ENCODE data around the gene RAET1G.
"Not testable (repeated sequence)": the region's sequence is repeated elsewhere in the genome, so short reads cannot be mapped to it uniquely, and the experiment has no call there.

The RAET1G gene

DNA sequence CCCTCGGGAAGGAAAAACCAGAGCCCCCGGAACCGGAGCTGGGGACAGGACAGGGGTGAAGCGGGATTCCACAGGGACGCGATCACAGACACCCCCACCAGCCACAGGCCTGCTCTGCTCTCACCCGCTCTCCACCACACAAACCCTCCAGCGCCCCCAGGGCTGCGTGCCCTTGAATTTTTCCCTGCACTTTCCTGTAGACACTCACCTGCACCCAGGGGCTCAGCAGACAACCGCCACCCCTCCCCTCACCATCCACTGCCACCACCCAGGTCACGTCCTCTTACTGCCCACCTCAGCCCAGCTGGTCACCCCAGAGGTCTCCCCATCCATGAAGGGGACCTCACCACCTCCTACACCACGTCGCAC, 19.5 kb upstream of the RAET1G start:
- Histone ChIP-seq H3K4me1 (ENCODE audit: control insufficient read depth, insufficient read depth, low read length, poor library complexity, severe bottlenecking) (peaks cover 33% of the 10 kb centered on the region), H3K36me3 (ENCODE audit: control insufficient read depth, insufficient read depth, low read length) (no peaks in the 10 kb centered on the region), H3K27ac (ENCODE audit: insufficient read depth, low read length, poor library complexity, severe bottlenecking) (no peak overlapping the region), H3K4me3 (ENCODE audit: insufficient read depth, low read depth, low read length, poor library complexity, severe bottlenecking) (peak overlapping the region; percentile 69), H3K9me3 (ENCODE audit: control insufficient read depth, low read length) (no peaks in the 10 kb centered on the region), H3K27me3 (replicated peaks; ENCODE audit: control insufficient read depth, insufficient read depth, low read length, poor library complexity, severe bottlenecking) (peaks cover 27% of the 10 kb centered on the region)
- DNase-seq: no peak

DNA sequence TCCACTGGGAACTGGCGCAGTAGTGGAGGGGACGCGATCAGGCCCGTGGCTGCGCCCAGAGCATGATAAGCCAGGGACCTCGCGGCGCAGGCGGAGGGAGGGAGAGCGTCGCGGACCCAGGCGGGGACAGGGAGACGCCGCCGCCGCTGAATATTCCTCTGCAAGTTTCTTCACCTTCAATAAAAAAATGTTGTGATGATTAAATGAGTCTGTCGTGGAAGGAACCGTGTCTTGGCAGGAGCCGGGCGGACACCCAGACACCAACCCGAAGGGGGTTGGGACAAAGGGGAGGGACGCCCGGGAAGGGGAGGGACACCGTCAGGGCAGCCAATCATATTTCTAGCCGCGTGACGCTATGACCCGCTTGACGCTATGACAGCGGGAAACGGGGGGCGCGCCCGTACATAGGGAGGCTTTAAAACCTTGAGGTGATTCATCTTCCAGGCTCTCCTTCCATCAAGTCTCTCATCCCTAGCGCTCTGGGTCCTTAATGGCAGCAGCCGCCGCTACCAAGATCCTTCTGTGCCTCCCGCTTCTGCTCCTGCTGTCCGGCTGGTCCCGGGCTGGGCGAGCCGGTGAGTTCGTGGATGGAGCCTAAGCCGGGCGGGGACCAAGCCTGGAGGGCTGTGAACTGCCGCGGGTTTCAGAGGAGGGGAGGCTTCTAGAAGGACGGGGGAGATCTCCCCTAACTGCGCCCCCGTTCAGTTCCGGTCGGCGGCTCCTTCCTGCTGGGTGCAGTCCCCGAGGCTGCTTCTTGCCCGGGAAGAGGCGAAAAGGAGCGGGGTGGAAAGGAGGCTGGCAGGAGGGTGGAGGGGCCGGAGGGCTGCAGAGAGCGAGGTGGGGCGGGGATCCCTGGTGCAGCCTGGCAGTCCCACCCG, 18.9 kb upstream of the RAET1G start, which contains the start of gene ULBP2:
Gene ULBP2 (plus strand): TSS at position 432 of the 878 bp plus-strand sequence. CDS start 59 bp downstream, at position 491.
- no peaks in the 10 kb centered on the region for H3K36me3 ChIP-seq (ENCODE audit: control insufficient read depth, insufficient read depth, low read length)
- H3K27me3 ChIP-seq (replicated peaks; ENCODE audit: control insufficient read depth, insufficient read depth, low read length, poor library complexity, severe bottlenecking): peaks cover 33% of the 10 kb centered on the region
- H3K4me3 ChIP-seq (ENCODE audit: insufficient read depth, low read depth, low read length, poor library complexity, severe bottlenecking): peak within 1 kb of the TSS; percentile 69
- no peaks in the 10 kb centered on the region for H3K9me3 ChIP-seq (ENCODE audit: control insufficient read depth, low read length)
- peaks cover 33% of the 10 kb centered on the region for H3K4me1 ChIP-seq (ENCODE audit: control insufficient read depth, insufficient read depth, low read length, poor library complexity, severe bottlenecking)
- peak within 1 kb of the TSS; percentile 45 for H3K27ac ChIP-seq (ENCODE audit: insufficient read depth, low read length, poor library complexity, severe bottlenecking)
- DNase-seq: peak; percentile 88 to 92 (median 92)

DNA sequence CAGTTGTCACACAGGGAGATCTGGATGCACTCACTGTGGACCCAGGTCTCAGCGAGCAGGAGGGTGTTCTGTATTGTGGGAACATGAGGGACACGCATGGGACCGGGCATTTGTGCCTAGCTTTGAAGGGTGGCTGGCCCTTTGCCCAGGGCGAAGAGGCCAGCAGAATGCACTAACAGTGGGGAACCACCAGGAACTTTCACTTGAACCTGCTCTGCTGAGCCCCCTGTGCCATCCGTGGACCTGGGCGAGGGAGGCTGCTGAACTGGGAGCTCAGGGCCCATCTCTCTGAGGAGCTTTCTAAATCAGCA, 17.7 kb upstream of the RAET1G start:
- Histone ChIP-seq H3K27ac (ENCODE audit: insufficient read depth, low read length, poor library complexity, severe bottlenecking) (no peak overlapping the region), H3K9me3 (ENCODE audit: control insufficient read depth, low read length) (no peaks in the 10 kb centered on the region), H3K4me3 (ENCODE audit: insufficient read depth, low read depth, low read length, poor library complexity, severe bottlenecking) (no peak overlapping the region), H3K4me1 (ENCODE audit: control insufficient read depth, insufficient read depth, low read length, poor library complexity, severe bottlenecking) (peaks cover 33% of the 10 kb centered on the region), H3K27me3 (replicated peaks; ENCODE audit: control insufficient read depth, insufficient read depth, low read length, poor library complexity, severe bottlenecking) (peaks cover 44% of the 10 kb centered on the region), H3K36me3 (ENCODE audit: control insufficient read depth, insufficient read depth, low read length) (no peaks in the 10 kb centered on the region)
- DNase-seq: no peak

DNA sequence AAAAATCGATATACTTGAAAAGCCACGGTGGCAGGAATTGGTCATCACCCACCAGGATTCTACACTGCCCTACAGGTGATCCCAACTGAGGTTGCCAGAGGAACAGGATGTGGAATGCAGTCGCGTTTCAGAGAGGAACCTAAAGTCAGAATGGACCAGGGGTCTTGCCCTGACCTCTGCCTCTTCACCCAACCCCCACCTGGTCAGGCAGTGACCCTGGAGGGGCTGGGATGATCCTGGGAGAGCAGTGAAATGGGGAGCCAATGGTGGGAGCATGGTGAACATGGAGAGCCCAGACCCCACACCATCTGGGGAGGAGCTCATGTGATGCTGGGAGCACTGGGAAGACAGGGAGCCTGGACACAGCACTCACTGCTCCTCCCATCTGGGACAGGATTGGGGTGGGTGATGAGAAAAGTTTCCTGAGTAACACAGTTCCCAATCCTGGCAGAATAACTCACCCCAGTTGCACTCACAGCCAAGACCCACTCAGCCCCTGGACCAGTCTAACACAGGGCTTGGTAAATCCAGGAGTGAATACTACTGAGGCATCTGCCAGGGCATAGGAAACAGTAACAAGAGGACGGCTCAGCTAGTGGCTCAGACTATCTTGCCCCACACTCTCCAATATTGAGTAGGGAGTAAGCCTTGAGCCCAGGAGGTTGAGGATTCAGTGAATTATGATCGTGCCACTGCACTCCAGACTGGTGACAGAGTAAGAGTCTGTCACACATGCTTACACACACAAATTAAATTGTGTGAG, 17.2 kb upstream of the RAET1G start:
- no peaks in the 10 kb centered on the region for H3K9me3 ChIP-seq (ENCODE audit: control insufficient read depth, low read length)
- no peaks in the 10 kb centered on the region for H3K36me3 ChIP-seq (ENCODE audit: control insufficient read depth, insufficient read depth, low read length)
- peaks cover 33% of the 10 kb centered on the region for H3K4me1 ChIP-seq (ENCODE audit: control insufficient read depth, insufficient read depth, low read length, poor library complexity, severe bottlenecking)
- H3K27ac ChIP-seq (ENCODE audit: insufficient read depth, low read length, poor library complexity, severe bottlenecking): no peak overlapping the region
- H3K4me3 ChIP-seq (ENCODE audit: insufficient read depth, low read depth, low read length, poor library complexity, severe bottlenecking): no peak overlapping the region
- DNase-seq: no peak
- peaks cover 50% of the 10 kb centered on the region for H3K27me3 ChIP-seq (replicated peaks; ENCODE audit: control insufficient read depth, insufficient read depth, low read length, poor library complexity, severe bottlenecking)

DNA sequence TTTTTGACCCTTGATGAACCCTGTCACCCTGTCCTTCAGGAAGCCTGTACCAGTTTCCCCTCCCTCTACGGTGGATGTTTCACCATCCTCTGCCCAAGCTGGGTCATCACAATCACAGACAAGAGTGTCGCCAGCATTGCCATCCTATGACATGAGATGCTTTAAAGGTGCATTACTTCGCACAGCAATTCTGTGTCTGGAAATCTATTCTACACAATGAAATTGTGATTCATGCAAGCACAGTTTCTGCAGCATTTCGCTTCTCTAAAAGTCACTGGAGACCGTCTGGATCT, 16.4 kb upstream of the RAET1G start:
- no peaks in the 10 kb centered on the region for H3K36me3 ChIP-seq (ENCODE audit: control insufficient read depth, insufficient read depth, low read length)
- peaks cover 56% of the 10 kb centered on the region for H3K27me3 ChIP-seq (replicated peaks; ENCODE audit: control insufficient read depth, insufficient read depth, low read length, poor library complexity, severe bottlenecking)
- no peak overlapping the region for H3K27ac ChIP-seq (ENCODE audit: insufficient read depth, low read length, poor library complexity, severe bottlenecking)
- H3K4me3 ChIP-seq (ENCODE audit: insufficient read depth, low read depth, low read length, poor library complexity, severe bottlenecking): peak overlapping the region; percentile 51
- peaks cover 33% of the 10 kb centered on the region for H3K4me1 ChIP-seq (ENCODE audit: control insufficient read depth, insufficient read depth, low read length, poor library complexity, severe bottlenecking)
- DNase-seq: no peak
- H3K9me3 ChIP-seq (ENCODE audit: control insufficient read depth, low read length): no peaks in the 10 kb centered on the region

DNA sequence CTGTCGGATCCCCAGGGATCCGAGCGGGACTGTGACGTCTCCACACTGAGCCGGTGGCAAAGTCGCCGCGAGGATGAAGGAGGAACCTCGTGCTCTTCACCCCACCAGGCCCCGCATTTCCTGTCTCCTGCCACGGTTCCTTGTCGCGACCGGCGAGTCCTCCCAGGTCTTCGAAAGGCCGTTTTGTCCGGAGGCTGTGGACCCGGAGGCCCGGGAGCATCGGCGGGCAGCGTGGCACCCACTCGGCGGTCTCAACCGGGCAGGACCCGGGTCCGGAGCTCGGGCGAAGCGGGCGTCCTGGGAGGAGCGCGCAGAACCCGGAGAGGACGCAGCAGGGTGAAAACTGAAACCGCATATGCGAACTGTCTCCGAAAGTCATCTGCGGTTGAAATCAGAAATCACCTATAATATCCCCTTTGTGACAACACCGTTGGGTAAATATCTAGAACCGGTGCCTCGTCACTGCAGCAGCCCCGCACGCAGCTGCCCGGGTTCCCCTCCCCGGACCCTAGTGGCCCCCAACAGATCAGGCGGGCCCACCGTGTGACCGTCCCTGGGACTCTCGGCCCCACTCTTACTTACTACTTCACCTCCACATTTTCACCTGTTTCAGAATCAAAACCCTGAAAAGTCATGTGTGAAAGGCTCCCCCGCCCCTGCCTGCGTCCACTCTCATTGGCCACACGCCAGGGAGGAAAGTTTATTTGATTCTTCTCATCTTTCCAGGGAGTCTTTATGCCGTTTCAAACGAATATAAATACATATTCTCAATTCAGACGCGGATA, 15.8 kb upstream of the RAET1G start:
- Histone ChIP-seq H3K4me1 (ENCODE audit: control insufficient read depth, insufficient read depth, low read length, poor library complexity, severe bottlenecking) (peaks cover 33% of the 10 kb centered on the region), H3K27ac (ENCODE audit: insufficient read depth, low read length, poor library complexity, severe bottlenecking) (peak overlapping the region; percentile 32)

DNA sequence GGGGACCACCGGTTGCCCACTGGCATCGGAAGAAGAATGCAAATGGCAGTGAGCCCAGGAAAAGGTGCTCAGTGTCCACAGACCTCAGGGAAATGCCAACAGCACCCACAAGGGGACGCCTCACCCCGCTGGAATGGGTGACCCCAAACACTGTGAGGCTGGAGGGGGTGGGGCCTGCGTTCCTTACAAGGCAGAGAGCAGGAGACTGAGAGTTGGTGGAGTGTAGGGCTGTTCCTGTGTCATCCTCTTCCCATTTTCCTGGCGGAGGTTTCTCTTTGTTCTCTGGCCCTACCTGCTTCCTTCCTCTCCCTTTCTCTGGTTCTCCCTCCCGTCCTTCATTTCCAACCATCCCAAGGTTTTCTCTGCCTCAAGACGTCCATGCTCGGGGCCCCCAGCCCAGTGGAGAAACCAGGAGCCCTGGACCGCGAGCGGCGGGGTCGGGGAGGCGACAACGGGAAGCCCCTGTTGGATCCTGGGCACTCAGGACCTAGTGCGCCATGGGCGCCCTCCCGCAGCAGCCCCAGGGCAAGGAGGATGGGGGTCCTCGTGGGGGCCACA, 15.2 kb upstream of the RAET1G start:
- peak overlapping the region; percentile 32 for H3K27ac ChIP-seq (ENCODE audit: insufficient read depth, low read length, poor library complexity, severe bottlenecking)
- peaks cover 33% of the 10 kb centered on the region for H3K4me1 ChIP-seq (ENCODE audit: control insufficient read depth, insufficient read depth, low read length, poor library complexity, severe bottlenecking)
- H3K9me3 ChIP-seq (ENCODE audit: control insufficient read depth, low read length); DNase-seq; H3K36me3 ChIP-seq (ENCODE audit: control insufficient read depth, insufficient read depth, low read length): not testable (repeated sequence)
- H3K27me3 ChIP-seq (replicated peaks; ENCODE audit: control insufficient read depth, insufficient read depth, low read length, poor library complexity, severe bottlenecking): peaks cover 56% of the 10 kb centered on the region
- peak overlapping the region; percentile 51 for H3K4me3 ChIP-seq (ENCODE audit: insufficient read depth, low read depth, low read length, poor library complexity, severe bottlenecking)

More for the DNA sequence above, 15.8 kb upstream of the RAET1G start:
- Histone ChIP-seq H3K4me3 (ENCODE audit: insufficient read depth, low read depth, low read length, poor library complexity, severe bottlenecking) (peak overlapping the region; percentile 51), H3K9me3 (ENCODE audit: control insufficient read depth, low read length) (no peaks in the 10 kb centered on the region), H3K36me3 (ENCODE audit: control insufficient read depth, insufficient read depth, low read length) (no peaks in the 10 kb centered on the region), H3K27me3 (replicated peaks; ENCODE audit: control insufficient read depth, insufficient read depth, low read length, poor library complexity, severe bottlenecking) (peaks cover 56% of the 10 kb centered on the region)
- DNase-seq: peak; percentile 43 to 57 (median 48)

DNA sequence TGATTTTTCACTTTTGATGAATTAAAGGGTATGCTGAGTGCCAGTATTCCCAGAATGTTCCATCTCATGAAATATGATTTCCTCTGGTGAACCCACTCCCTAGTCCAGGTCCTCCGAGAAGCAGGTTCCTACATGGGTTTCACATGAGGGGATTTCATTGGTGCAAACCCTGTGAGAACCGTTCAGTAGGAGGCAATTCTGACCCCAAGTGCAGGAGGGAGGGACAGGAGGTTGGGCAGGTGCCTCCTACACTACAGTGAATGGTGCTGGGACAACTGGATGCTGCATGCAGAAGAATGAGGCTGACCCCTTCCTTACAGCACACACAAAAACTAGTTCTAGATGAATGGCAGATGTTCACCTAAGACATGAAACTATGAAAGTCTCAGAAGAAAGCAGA, 13.8 kb upstream of the RAET1G start:
- no peak overlapping the region for H3K27ac ChIP-seq (ENCODE audit: insufficient read depth, low read length, poor library complexity, severe bottlenecking)
- H3K27me3 ChIP-seq (replicated peaks; ENCODE audit: control insufficient read depth, insufficient read depth, low read length, poor library complexity, severe bottlenecking): peaks cover 63% of the 10 kb centered on the region
- H3K36me3 ChIP-seq (ENCODE audit: control insufficient read depth, insufficient read depth, low read length): no peaks in the 10 kb centered on the region
- peaks cover 25% of the 10 kb centered on the region for H3K4me1 ChIP-seq (ENCODE audit: control insufficient read depth, insufficient read depth, low read length, poor library complexity, severe bottlenecking)
- no peak for DNase-seq
- H3K4me3 ChIP-seq (ENCODE audit: insufficient read depth, low read depth, low read length, poor library complexity, severe bottlenecking): no peak overlapping the region
- no peaks in the 10 kb centered on the region for H3K9me3 ChIP-seq (ENCODE audit: control insufficient read depth, low read length)

DNA sequence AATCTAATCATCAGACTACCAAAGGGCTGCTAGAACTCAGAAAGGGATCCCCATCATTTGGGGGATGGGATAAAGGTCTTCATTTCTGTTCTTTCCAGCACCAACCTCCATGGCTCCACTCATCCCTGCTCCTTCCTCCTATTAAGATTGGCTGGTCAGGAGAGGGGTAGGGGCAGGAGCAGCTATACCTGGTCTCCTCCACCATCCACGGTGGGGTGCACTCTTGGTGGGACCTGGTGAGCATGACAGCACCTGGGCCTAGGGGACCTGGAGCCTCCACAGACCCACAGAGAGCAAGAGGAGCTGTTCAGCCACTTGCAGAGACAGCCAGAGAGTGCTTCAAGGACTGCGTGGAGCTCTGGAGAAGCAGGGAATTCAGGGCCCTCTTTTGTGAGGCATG, 12.7 kb upstream of the RAET1G start:
- H3K27me3 ChIP-seq (replicated peaks; ENCODE audit: control insufficient read depth, insufficient read depth, low read length, poor library complexity, severe bottlenecking): peaks cover 66% of the 10 kb centered on the region
- H3K9me3 ChIP-seq (ENCODE audit: control insufficient read depth, low read length): no peaks in the 10 kb centered on the region
- DNase-seq: no peak

More for the DNA sequence above, 12.7 kb upstream of the RAET1G start:
- Histone ChIP-seq H3K4me3 (ENCODE audit: insufficient read depth, low read depth, low read length, poor library complexity, severe bottlenecking) (no peak overlapping the region), H3K4me1 (ENCODE audit: control insufficient read depth, insufficient read depth, low read length, poor library complexity, severe bottlenecking) (peaks cover 16% of the 10 kb centered on the region), H3K36me3 (ENCODE audit: control insufficient read depth, insufficient read depth, low read length) (no peaks in the 10 kb centered on the region), H3K27ac (ENCODE audit: insufficient read depth, low read length, poor library complexity, severe bottlenecking) (no peak overlapping the region)

All from effector memory CD4-positive, alpha-beta T cell (primary cell).